ENCODE results near the gene CTBP1.

CTBP1 gene

GRCh38 chr4:1249731-1250526 lies 999 bp upstream of the CTBP1 start:
- DNase-seq: peak in 1 of 14 donors; percentile 46

- DNase-seq: peak in 13 of 14 donors; percentile 45 to 91 (median 75)
These were observed 309 bp upstream of the CTBP1 start for GRCh38 chr4:1249148-1249730.

- DNase-seq: peak in 1 of 14 donors; percentile 59
These were observed 1.1 kb downstream of the CTBP1 start for GRCh38 chr4:1247864-1248244.

- no peak for DNase-seq
These were observed 1.7 kb downstream of the CTBP1 start for GRCh38 chr4:1246901-1247863.

GRCh38 chr4:1246111-1246881 lies 2.6 kb downstream of the CTBP1 start:
- DNase-seq: peak in 1 of 14 donors; percentile 52

DNA sequence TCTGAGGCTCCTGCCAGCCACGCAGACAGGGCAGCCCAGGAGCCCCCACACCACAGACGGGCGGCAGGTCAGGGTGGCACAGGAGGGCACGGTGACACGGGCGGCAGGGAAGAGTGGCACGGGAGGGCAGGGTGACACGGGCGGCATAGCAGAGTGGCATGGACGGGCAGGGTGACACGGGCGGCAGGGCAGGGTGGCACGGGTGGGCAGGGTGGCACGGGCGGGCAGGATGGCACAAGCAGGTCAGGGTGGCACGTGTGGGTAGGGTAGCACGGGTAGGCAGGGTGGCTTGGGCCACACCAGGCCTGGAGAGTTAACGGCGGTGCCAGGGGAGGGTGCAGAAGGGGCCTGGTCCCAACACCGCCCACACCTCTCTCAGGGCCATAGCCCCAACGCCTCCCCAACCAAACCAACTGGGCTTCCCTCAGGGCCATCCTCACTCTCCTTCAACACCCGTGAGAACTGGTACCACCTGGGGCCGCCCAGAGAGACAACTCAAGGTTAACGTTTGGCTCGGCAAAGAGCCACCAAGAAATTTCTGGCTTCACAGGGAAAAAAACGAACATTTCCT lies 3.4 kb downstream of the CTBP1 start:
- DNase-seq: no peak

GRCh38 chr4:1244978-1245471 lies 3.9 kb downstream of the CTBP1 start:
- DNase-seq: peak in 1 of 14 donors; percentile 26

- no peak for DNase-seq
These were observed 4.6 kb downstream of the CTBP1 start for GRCh38 chr4:1244081-1244977.

GRCh38 chr4:1243451-1244080 lies 5.4 kb downstream of the CTBP1 start:
- DNase-seq: peak in 2 of 14 donors; percentile 9 to 29

DNA sequence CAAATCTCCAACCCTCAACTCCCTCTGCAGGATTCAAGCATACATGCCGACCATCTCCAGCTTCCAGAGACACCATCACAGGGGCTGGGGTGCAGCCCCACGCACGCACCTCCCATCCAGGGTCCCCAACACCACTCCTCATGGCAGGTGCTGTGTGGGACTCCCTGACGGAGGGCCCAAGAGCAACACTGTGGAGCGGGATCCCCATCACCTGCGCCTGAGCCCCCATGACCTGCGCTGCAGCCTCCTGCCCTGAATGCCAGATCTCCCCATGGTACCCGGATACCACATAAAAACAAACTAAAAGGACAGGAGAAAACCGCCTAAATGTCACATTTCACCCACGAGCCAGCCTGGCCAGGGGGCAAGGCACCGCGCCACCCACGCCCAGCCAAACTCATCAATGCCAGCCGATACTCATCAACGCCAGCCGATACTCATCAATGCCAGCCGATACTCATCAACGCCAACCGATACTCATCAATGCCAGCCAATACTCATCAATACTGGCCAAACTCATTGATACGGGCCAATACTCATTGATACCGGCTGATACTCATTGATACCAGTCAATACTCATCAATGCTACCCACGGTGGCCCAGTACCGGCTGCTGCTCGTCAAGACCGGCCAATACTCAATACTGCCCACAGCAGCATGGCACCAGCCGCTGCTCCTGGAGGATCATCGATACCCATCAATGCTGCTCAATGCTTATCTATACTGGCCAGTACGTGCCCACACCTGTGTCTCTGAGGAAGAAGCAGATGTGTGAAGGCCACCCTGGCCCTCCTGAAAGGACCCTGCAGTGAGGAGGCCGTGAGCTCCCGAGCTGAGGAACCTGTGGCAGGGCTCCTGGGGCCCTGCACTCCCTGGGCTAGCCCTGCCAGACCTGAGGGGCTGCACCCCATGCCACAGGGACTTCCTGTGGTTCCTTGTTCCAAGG lies 6.2 kb downstream of the CTBP1 start:
- no peak for DNase-seq

DNA sequence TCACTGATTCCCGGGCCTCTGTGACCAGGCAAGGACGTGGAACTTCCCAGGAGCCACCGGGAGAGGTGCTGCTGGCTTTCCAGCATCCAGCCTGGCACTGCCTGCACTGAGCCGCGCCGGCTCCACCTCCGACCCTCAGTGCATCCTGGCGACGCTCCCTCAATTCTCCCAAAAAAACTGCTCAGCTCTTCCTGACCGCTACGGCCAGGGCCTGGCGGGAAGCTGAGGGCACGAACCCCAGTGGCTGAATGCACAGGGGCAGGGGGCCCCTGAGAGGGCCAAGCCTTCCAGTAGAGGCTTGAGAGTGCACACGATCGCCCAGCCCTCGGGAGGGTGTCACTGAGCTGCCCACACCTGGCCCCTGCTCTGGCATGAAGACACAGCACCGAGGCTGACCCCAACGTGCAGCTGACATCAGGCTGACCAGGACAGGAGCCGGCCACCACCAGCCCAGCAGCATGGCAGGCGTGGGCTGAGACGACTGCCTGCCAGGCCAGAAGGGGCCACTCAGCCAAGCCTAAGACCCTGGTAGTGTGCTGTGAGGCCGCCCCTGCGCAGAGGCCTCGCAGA lies 6.9 kb downstream of the CTBP1 start:
- peak in 1 of 14 donors; percentile 40 for DNase-seq

GRCh38 chr4:1241466-1241935 lies 7.4 kb downstream of the CTBP1 start:
- no peak for DNase-seq

DNA sequence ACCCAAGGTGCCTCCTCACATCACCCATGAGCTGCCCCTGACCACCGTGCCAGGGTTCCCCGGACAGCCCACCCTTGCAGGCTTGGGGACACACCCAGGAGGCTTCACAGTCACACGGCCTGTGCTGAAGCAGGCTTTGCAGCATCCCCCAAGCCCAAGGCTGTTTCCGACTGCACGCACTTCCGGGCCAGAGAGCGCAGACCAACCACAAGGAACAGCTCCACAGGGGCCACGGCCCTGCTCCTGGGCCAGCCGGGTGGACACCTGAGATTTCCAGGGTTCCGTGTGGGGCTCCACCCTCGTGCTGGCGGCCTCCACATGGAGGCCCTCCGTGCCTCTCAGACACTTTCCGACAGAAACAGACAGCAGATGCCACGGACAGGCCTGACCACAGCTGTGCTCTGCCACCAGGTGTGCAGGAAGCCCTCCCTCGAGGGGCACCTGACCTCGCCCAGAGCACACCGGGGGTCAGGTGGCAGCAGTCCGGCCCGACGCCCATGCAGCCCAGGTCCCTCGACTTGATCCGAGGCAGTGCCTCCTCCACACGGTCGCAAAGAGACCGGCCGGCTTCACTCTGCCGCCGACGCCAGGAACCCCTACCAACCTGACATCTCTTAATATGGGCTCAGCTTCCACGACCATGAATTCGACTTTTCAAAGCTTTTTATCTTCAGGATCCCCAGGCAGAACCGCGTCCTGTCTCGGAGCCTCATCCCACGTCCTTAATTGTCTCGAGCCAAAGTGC lies 8.0 kb downstream of the CTBP1 start:
- no peak for DNase-seq

DNA sequence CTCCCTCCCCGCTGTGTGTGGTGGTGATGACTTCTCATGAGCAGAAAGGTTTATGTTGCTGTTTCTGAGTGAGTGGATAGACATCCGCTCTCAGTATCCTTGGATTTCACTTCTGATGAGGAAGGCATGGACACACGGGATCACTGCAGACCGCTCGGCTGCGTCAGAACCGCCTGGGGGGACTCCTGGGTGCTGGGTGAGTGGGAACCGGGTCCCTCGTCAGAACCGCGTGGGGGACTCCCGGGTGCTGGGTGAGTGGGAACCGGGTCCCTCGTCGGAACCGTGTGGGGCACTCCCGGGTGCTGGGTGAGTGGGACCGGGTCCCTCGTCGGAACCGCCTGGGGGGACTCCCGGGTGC lies 9.0 kb downstream of the CTBP1 start:
- no peak for DNase-seq

DNA sequence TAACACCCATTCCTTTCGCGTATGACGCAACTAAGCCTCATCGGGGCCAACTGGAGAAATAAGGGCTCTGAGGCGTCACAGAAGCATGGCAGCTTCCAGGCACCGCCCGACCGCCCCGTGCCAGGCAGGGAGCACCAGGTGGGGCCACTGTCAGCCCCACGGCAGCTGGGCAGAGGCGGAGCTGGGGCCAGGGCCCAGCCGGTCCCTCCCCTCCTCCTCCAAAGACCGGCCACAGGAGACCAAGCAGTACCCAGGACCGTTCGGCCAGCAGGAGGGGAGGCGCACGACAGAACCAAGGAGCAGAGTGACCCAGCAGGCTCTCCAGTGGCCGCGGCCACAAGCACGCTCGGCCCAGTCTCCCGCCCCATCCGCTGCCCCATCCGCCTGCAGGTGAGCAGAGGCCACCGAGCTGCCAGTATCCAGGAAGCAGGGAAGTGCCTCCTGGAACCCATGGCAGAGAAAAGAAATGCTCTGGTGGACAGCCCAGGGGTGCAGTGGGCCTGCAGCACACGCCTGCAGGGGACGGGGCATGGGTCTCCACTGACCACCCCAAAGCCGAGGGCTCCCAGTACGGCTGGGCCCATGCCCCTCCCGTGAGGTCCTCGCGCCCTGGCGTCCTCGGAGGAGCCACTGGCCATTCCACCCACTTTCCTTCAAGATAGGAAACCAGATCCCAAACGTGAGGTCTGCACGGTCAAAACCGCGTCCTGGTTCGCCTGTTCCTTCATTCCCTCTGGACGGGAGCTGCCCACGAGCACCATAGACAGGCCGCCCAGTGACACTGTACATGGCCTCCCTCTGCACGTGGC lies 9.6 kb downstream of the CTBP1 start:
- no peak for DNase-seq

DNA sequence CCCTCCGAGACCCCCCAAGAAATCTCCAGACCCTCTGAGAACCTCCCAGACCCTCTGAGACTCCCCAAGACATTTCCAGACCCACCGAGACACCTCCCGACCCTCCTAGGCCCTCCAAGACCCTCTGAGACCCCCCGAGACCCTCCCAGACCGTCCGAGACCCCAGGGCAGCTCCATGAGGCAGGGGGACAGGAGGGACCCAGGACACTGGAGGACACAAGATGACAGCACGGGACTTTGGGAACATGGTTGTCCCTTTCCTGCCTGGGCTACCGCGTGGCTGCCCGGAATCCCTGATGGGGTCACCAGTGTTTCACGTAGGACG lies 10.3 kb downstream of the CTBP1 start:
- no peak for DNase-seq

Data from C1 segment of cervical spinal cord (tissue), 14 donors.